MCF 10A (cell line): ENCODE measurements around the gene SGK2. TPM values are rescaled to one million over a fixed set of nuclear protein-coding genes. Genes with fewer than 3 reads are reported as not detected.

ENCODE experiments used
- BruUV-seq: library from RNA; stranded (reverse); fragments of 400-500 nt; replicated peaks from 2 replicates; lab custom pipeline; 2021; lab: Mats Ljungman, UMichigan
- CTCF ChIA-PET: fragments of 300-600 bp; sonication (Branson Sonifier 250); formaldehyde crosslinking; extraction: SDS; loops from one replicate; lab custom pipeline; 2021; ENCODE audit warnings: antibody characterized with exemption, inconsistent platforms; lab: Yijun Ruan, JAX
- POLR2A ChIA-PET: fragments of 300-600, 350-650 bp; sonication (Branson Sonifier 250); formaldehyde crosslinking; extraction: SDS; loops from one replicate; lab custom pipeline; 2020; ENCODE audit warnings: antibody characterized with exemption, inconsistent platforms; lab: Yijun Ruan, JAX
- DNase-seq: peaks from one replicate; pipeline ENCODE4 v3.0.0-alpha.2; 2018; ENCODE audit not compliant: unreplicated experiment
- H3K27ac Mint-ChIP-seq: one replicate; pipeline ENCODE4 v1.8.0; 2022; ENCODE audit warnings: mild to moderate bottlenecking, low read depth, mixed read lengths; ENCODE audit not compliant: unreplicated experiment
- H3K27me3 Mint-ChIP-seq: one replicate; pipeline ENCODE4 v1.8.0; 2022; ENCODE audit warnings: mixed read lengths; ENCODE audit not compliant: insufficient read depth, unreplicated experiment
- H3K36me3 Mint-ChIP-seq: one replicate; pipeline ENCODE4 v1.8.0; 2022; ENCODE audit warnings: mild to moderate bottlenecking, moderate library complexity, mixed read lengths; ENCODE audit not compliant: insufficient read depth, unreplicated experiment
- H3K4me1 Mint-ChIP-seq: one replicate; pipeline ENCODE4 v1.8.0; 2022; ENCODE audit warnings: mixed read lengths; ENCODE audit not compliant: insufficient read depth, unreplicated experiment
- H3K4me3 Mint-ChIP-seq: one replicate; pipeline ENCODE4 v1.8.0; 2022; ENCODE audit warnings: mild to moderate bottlenecking, moderate library complexity, mixed read lengths; ENCODE audit not compliant: unreplicated experiment
- H3K9me3 Mint-ChIP-seq: one replicate; pipeline ENCODE4 v1.8.0; 2022; ENCODE audit warnings: mixed read lengths; ENCODE audit not compliant: unreplicated experiment
- intact Hi-C: fragments of 100-400 bp; cut with micrococcal nuclease; formaldehyde crosslinking; loops from 2 replicates; pipeline ENCODE4 v1.14.1; 2022
- total RNA-seq: library from RNA; stranded (reverse); gene quantifications from 2 replicates; pipeline ENCODE4 v1.2.3, GENCODE V29; 2022
- TF ChIP-seq, protein P1 (sequence below): fragments of 200-600 bp; IDR thresholded peaks from one replicate; pipeline ENCODE4 v1.8.0; 2022; ENCODE audit warnings: antibody characterized with exemption, mild to moderate bottlenecking; ENCODE audit not compliant: unreplicated experiment

SGK2 gene
- total RNA-seq, 1 experiment from 2014 or later = 0.33 TPM

DNA sequence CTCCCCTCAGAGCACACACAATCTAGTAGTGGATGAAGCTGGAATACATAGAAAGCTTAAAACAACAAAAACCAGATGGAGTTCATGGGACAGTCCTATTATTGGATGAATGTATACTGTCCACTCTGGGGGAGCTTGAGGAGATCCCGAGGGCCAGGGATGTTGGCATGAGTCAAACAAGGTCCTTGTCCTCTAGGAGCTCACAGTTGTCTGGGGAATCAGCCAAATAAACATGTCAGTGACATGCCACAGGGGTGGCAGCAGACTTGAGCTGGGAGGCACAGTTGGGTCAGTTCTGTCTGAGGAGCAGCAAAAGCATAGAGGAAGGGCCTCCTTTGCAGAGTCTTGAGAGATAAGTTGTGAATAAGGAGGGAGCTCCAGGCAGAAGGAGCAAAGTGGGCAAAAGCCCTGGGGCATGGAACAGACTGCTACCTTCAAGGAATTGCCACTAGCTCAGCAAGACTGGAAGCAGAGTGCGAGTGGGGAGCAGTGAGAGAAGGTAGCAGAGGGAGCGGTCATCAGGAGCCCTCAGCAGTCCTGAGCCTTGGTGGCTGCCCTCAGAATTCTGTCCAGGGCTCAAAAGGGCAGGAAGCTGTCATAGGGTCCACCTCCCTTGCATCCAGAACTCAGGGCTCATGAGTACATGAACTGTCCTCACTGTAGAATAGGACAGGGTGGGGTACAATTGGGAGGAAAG lies 29.2 kb upstream of the SGK2 start:
- ChIA-PET CTCF (interaction anchor here (0.6 to 7.4 kb wide), 9 partner anchors 9 to 162 kb away, joined by 3 to 81 read pairs (median 4); no protein-coding TSS in a partner anchor), POLR2A (interaction anchor here (2.4 to 2.9 kb wide), 2 partner anchors 12 to 72 kb away, joined by 8 read pairs; partner anchors contain the start of gene SRSF6)
- BruUV-seq = no TSS peak
- Mint-ChIP-seq H3K4me3 (no peak overlapping the region), H3K27ac (no peak overlapping the region), H3K4me1 (no peaks in the 10 kb centered on the region), H3K27me3 (no peaks in the 10 kb centered on the region), H3K9me3 (no peaks in the 10 kb centered on the region), H3K36me3 (peaks cover 6% of the 10 kb centered on the region)
- TF ChIP-seq, protein P1, sequence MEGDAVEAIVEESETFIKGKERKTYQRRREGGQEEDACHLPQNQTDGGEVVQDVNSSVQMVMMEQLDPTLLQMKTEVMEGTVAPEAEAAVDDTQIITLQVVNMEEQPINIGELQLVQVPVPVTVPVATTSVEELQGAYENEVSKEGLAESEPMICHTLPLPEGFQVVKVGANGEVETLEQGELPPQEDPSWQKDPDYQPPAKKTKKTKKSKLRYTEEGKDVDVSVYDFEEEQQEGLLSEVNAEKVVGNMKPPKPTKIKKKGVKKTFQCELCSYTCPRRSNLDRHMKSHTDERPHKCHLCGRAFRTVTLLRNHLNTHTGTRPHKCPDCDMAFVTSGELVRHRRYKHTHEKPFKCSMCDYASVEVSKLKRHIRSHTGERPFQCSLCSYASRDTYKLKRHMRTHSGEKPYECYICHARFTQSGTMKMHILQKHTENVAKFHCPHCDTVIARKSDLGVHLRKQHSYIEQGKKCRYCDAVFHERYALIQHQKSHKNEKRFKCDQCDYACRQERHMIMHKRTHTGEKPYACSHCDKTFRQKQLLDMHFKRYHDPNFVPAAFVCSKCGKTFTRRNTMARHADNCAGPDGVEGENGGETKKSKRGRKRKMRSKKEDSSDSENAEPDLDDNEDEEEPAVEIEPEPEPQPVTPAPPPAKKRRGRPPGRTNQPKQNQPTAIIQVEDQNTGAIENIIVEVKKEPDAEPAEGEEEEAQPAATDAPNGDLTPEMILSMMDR = no peak
- intact Hi-C loops = no loop called here
- DNase-seq = no peak

DNA sequence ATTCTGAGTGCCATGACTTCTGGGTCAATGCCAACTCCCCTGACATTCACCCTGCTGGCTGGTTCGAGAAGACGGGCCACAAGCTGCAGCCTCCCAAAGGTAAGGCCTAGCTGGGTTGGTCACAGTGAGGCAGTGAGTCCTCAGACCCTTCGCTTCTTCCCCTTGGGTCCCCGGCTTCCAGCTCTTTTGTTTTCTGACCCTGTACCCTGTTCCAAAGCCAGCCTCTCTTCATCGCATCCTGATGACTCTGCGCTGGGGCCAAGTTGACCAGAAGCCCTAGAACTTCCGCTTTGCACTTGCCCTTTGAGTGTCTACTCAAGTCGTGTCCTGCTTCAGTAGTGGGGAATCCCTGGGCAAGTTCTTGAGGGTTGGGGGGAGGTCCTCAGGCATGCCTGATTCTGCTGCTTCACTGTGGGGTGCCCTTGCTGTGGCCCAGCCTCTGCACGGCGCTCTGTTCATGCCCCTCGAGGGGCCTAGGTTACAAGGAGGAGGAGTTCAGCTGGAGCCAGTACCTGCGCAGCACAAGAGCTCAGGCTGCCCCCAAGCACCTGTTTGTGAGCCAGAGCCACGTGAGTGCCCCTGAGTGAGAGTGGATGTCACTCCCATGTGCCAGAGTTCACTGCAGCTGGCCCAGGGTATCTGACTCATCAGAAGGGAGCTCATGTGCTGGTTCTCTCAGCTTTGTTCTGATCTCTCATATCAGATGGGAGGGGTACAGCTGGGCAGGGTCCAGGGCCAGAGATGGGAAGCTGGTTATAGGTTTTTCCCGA lies 28.3 kb upstream of the SGK2 start:
- no peaks in the 10 kb centered on the region for H3K4me1 Mint-ChIP-seq
- CTCF ChIA-PET = interaction anchor here (0.7 to 7.4 kb wide), 5 partner anchors 8 to 665 kb away, joined by 3 to 81 read pairs (median 16); no protein-coding TSS in a partner anchor

DNA sequence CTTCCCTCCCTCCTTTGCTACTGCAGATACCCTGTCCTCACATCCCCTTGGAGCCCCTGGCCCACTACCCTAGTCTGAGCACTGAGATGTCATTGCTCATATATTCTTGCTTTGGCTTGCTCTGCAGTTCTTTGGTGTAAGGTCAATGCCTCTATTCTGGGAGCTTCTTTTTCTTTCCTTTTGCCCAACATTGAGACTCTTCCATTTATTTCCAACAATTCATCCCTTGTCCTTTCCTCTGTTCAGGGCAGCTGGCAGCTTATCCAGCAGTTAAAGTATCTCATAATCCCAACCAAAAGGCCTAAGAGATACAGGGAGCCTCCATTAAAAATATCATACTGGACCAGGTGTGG lies 27.8 kb upstream of the SGK2 start:
- Mint-ChIP-seq H3K4me3 (no peak overlapping the region), H3K27me3 (no peaks in the 10 kb centered on the region), H3K4me1 (no peaks in the 10 kb centered on the region), H3K27ac (no peak overlapping the region), H3K9me3 (no peaks in the 10 kb centered on the region), H3K36me3 (no peaks in the 10 kb centered on the region)
- TF ChIP-seq, protein P1 = no peak
- intact Hi-C loops = no loop called here
- no TSS peak for BruUV-seq
- POLR2A ChIA-PET = interaction anchor here (1.7 to 2.9 kb wide), 2 partner anchors 10 to 73 kb away, joined by 4 to 8 read pairs; partner anchors contain the start of gene SRSF6
- no peak for DNase-seq
- CTCF ChIA-PET = interaction anchor here (0.7 to 7.4 kb wide), 5 partner anchors 8 to 664 kb away, joined by 3 to 81 read pairs (median 16); no protein-coding TSS in a partner anchor

More for the DNA sequence above, 28.3 kb upstream of the SGK2 start:
- H3K4me3 Mint-ChIP-seq = no peak overlapping the region
- no peak overlapping the region for H3K27ac Mint-ChIP-seq
- BruUV-seq = no TSS peak
- no peaks in the 10 kb centered on the region for H3K27me3 Mint-ChIP-seq
- TF ChIP-seq, protein P1 = no peak
- no peak for DNase-seq
- no peaks in the 10 kb centered on the region for H3K36me3 Mint-ChIP-seq
- POLR2A ChIA-PET = interaction anchor here (2.4 to 2.9 kb wide), 2 partner anchors 13 to 73 kb away, joined by 8 read pairs; partner anchors contain the start of gene SRSF6
- no peaks in the 10 kb centered on the region for H3K9me3 Mint-ChIP-seq
- intact Hi-C loops = no loop called here
